Measurements from ENCODE around the gene PSMA3. TPM values are rescaled to one million over a fixed set of nuclear protein-coding genes. Genes with fewer than 3 reads are reported as not detected.

PSMA3 gene
- total RNA-seq (2011; cell fraction: chromatin; rRNA removed; ENCODE audit: low replicate concordance), result 68.2 and 140 TPM in 2 replicates
- 57.9 and 63.4 TPM in 2 replicates for total RNA-seq (2011; cell fraction: nucleolus; rRNA removed)
- total RNA-seq (2011; cell fraction: nucleoplasm; rRNA removed), result 93.2 and 97.3 TPM in 2 replicates
- 119 and 142 TPM in 2 replicates for total RNA-seq (2014; rRNA removed)
- 165 and 194 TPM in 2 replicates for total RNA-seq (2014; rRNA removed; fragmentation: Illumina TruSeq; extraction: Trizol)
- total RNA-seq (2015; rRNA removed; fragmentation: Illumina TruSeq; extraction: Trizol), result 124 and 129 TPM in 2 replicates
- 271 and 299 TPM in 2 replicates for total RNA-seq (2021)
- polyA plus RNA-seq (2011; rRNA removed), result 384 and 470 TPM in 2 replicates
- polyA plus RNA-seq (2011; cell fraction: cytosol; rRNA removed), result 284 and 371 TPM in 2 replicates
- polyA plus RNA-seq (2011; cell fraction: nucleus; rRNA removed), result 81.2 and 125 TPM in 2 replicates
- 144 and 328 TPM in 2 replicates for polyA plus RNA-seq (2012)
- 303 and 319 TPM in 2 replicates for polyA plus RNA-seq (2014; fragmentation: Illumina TruSeq; extraction: Trizol)
- polyA plus RNA-seq (2014; fragmentation: Nextera tagmentation; extraction: Ambion mirVana), result 100 to 1,000 TPM; 667 to 786 TPM
- 354 and 374 TPM in 2 replicates for polyA plus RNA-seq (2014; rRNA removed)
- 276 and 302 TPM in 2 replicates for polyA minus RNA-seq (2011; rRNA and poly(A)+ RNA removed)
- 63.3 and 85.5 TPM in 2 replicates for polyA minus RNA-seq (2011; cell fraction: cytosol; rRNA and poly(A)+ RNA removed)
- polyA minus RNA-seq (2011; cell fraction: nucleus; rRNA and poly(A)+ RNA removed), result 34.9 and 63.1 TPM in 2 replicates
- Bru-seq, nascent RNA, result percentile 90 among the genes with signal in this experiment
- percentile 91 among the genes with signal in this experiment for BruChase-seq, experiment 1, labeled RNA remaining after a 2-hour chase
- BruChase-seq, experiment 2, labeled RNA remaining after a 6-hour chase, result percentile 90 among the genes with signal in this experiment
- long read RNA-seq, experiment 1, transcript PSMA3-201 (11 exons, 970 nt), result major isoform, 309 of 463 reads
- long read RNA-seq, experiment 1, transcript PSMA3-212 (3 exons, 730 nt), result minor isoform, 98 of 463 reads
- long read RNA-seq, experiment 1, partial matches to known transcripts, result 31 of 463 reads
- long read RNA-seq, experiment 1, other reads (novel, unspliced or antisense), result 23 of 463 reads
- long read RNA-seq, experiment 2, transcript PSMA3-201 (11 exons, 970 nt), result major isoform, 176 of 215 reads
- long read RNA-seq, experiment 2, partial matches to known transcripts, result 23 of 215 reads
- long read RNA-seq, experiment 2, other reads (novel, unspliced or antisense), result 16 of 215 reads
- long read RNA-seq, experiment 3, transcript PSMA3-201 (11 exons, 970 nt), result major isoform, 241 of 261 reads
- long read RNA-seq, experiment 3, partial matches to known transcripts, result 10 of 261 reads
- long read RNA-seq, experiment 3, other reads (novel, unspliced or antisense), result 8 of 261 reads

DNA sequence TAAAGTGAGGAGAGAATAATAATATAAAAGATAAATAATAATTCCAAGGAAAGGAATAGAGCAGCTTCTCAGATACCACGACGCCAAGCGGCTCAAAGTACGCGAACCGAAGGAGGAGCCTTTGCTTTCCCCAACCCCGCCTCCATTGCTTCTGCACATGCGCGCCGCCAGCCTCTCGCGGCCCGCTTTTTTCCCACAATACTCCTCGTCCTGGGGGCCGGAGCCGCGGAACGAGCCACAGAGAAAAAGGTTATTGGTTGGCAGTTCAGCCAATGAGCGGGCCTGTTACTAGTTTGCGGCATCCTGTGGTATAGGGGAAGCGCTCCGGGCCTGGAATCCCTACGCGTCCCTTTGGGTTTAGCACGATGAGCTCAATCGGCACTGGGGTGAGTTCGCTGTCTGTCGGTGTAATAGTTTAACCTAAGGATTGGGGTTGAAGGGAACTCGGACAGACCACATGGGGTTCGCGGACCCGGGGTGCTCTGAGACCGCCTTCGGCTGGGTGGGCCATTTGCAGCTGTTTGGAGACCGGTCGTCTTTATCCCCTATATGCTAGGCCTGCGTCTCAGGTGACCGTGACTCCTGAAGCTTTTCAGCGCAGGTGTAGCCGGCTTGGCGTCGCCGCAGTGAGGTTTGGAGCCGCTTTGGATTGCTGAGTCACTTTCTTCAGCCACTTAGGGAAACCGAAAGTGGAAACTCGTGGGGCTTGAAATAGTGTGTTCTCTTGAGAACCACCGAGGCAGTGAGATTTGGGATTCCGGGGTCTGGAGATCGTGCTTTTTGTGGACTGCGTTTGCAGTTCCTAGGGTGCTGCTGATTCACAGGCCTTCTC lies at the start of gene PSMA3:
Gene PSMA3, plus strand, starts transcription at position 288 of the 832 bp plus-strand sequence. Its CDS starts 78 bp downstream, at position 366.
- Histone ChIP-seq H3K9ac (ENCODE audit: insufficient read depth in 1 of 2, low read depth in 2 of 2, low read length in 2 of 2) (peak within 1 kb of the TSS; percentile 90 to 93), H3K36me3 (ENCODE audit: control insufficient read depth, insufficient read depth, low read length) (peaks cover 26% of the 10 kb centered on the region), H3K27ac (ENCODE audit: extremely low read depth, low read depth, low read length) (peak within 1 kb of the TSS; percentile 93), H3K4me3 (peak within 1 kb of the TSS; percentile 66), H2AFZ (ENCODE audit: low read depth, low read length) (peak within 1 kb of the TSS; percentile 81), H3K79me2 (ENCODE audit: control insufficient read depth, insufficient read depth, low read length) (peaks cover 58% of the 10 kb centered on the region), H3K9me1 (ENCODE audit: control insufficient read depth, insufficient read depth, low read length) (no peaks in the 10 kb centered on the region), H3K9me3 (replicated peaks; ENCODE audit: control insufficient read depth, insufficient read depth, low read depth, low read length) (no peaks in the 10 kb centered on the region), H3K4me2 (ENCODE audit: insufficient read depth, low read length) (peak within 1 kb of the TSS; percentile 81), H3K4me1 (replicated peaks in 1 of 2; ENCODE audit: control insufficient read depth in 2 of 2, insufficient read depth in 2 of 2, low read length in 2 of 2) (peaks cover 0 to 11% of the 10 kb centered on the region in 2 experiments; a peak in 2 of 5 replicates), H3K27me3 (ENCODE audit: control insufficient read depth in 2 of 2, insufficient read depth in 2 of 2, low read length in 2 of 2) (no peaks in the 10 kb centered on the region), H4K20me1 (replicated peaks; ENCODE audit: control insufficient read depth, insufficient read depth, low read length) (peaks cover 10% of the 10 kb centered on the region)
- peak; percentile 92 for ATAC-seq
- in situ Hi-C loops (cut with MboI) (no loop called here), intact Hi-C loops (cut with micrococcal nuclease) (loop anchor here (2.0 to 5.0 kb wide), 3 partner anchors 44 to 182 kb away; partner anchors contain the start of genes ACTR10, ARID4A, KIAA0586 and TIMM9)
- CTCF ChIA-PET (ENCODE audit: low intra/inter-chr PET ratio), result no interaction called here
- FAIRE-seq, result peak; percentile 91
- TSS peak; percentile 77 for BruUV-seq (replicated peaks)
- under 1% methylated on average over 42 of the region's 50 CpGs for WGBS (ENCODE audit: insufficient coverage, low coverage, missing lambda C conversion rate)
- POLR2A ChIA-PET, result interaction anchor here (0.6 to 1.3 kb wide), 10 partner anchors 9 to 112 kb away, joined by 3 to 6 read pairs (median 4); partner anchors contain the start of genes ACTR10 and ARID4A
- peak; percentile 89 to 95 (median 92) for DNase-seq (ENCODE audit: extremely low read depth in 1 of 4, low spot score in 3 of 4)
- TF ChIP-seq ZNF316 (IDR thresholded peaks at IDR 0.05) (peak; percentile 92), SMAD1 (IDR thresholded peaks at IDR 0.05; ENCODE audit: low read depth, low read length, partially characterized antibody) (peak; percentile 61), POLR3G (IDR thresholded peaks at IDR 0.05; ENCODE audit: extremely low read depth, insufficient read length, insufficient replicate concordance) (no peak), CTBP1 (IDR thresholded peaks at IDR 0.05; ENCODE audit: borderline replicate concordance) (peak; percentile 33; the same call in 1 of the 2 replicates), POLR2A (conservative IDR thresholded peaks at IDR 0.05) (peak; percentile 89), ZZZ3 (IDR thresholded peaks at IDR 0.05) (peak; percentile 62; the same call in 1 of the 2 replicates), ZNF586 (CRISPR knock-in tag; conservative IDR thresholded peaks at IDR 0.05) (no peak), POLR2AphosphoS5 (IDR thresholded peaks at IDR 0.05; ENCODE audit: control insufficient read depth, insufficient read depth, low read depth, low read length) (peak; percentile 85), TRIM24 (IDR thresholded peaks at IDR 0.05) (no peak), ATF1 (CRISPR knock-in tag; IDR thresholded peaks at IDR 0.05) (no peak), ATF1 (tag; IDR thresholded peaks at IDR 0.05) (peak; percentile 57), MEF2D (tag; conservative IDR thresholded peaks at IDR 0.05; ENCODE audit: low read depth) (no peak)

Data from K562 (cell line).